Gastrocnemius medialis (tissue), 4 donors: ENCODE results near the gene PALLD. TPM values are rescaled to one million over a fixed set of nuclear protein-coding genes. Genes with fewer than 3 reads are reported as not detected.

ENCODE experiments used
- ATAC-seq, 2 donors: fragments of 150-250 bp; one replicate each; pipeline ENCODE4 v1.9.1; 2016
- DNase-seq, 2 donors: peaks; one replicate each; pipeline ENCODE4 v3.0.0-alpha.2; 2019
- H3K27ac ChIP-seq, 4 donors: fragments of 200-600 bp; sonication (generic); 1 replicate in 1 of 4; 2 replicates in 3 of 4; pipeline ENCODE4 v1.5.1; 2016 to 2018; ENCODE audit warnings: mild to moderate bottlenecking in 2 of 4, moderate library complexity in 1 of 4
- H3K27me3 ChIP-seq, 3 donors: fragments of 200-600 bp; sonication (generic) in 2 of 3; 1 replicate in 1 of 3; 2 replicates in 2 of 3; pipeline versions ENCODE4 v1.5.1 to v1.6.0; 2016 to 2019; ENCODE audit warnings: mild to moderate bottlenecking in 1 of 3, moderate library complexity in 1 of 3
- H3K36me3 ChIP-seq, 2 donors: fragments of 200-600 bp; sonication (generic) in 1 of 2; one replicate each; pipeline ENCODE4 v1.5.1; 2017 to 2018
- H3K4me1 ChIP-seq, 2 donors: fragments of 200-600 bp; sonication (generic) in 1 of 2; one replicate each; pipeline ENCODE4 v1.5.1; 2016 to 2017; ENCODE audit warnings: mild to moderate bottlenecking in 2 of 2
- H3K4me3 ChIP-seq, 4 donors: fragments of 200-600 bp; sonication (generic) in 3 of 4; 1 replicate in 1 of 4; 2 replicates in 3 of 4; pipeline ENCODE4 v1.5.1; 2016 to 2019; ENCODE audit warnings: mild to moderate bottlenecking in 2 of 4
- H3K9me3 ChIP-seq, 3 donors: fragments of 200-600 bp; sonication (generic) in 2 of 3; 1 replicate in 1 of 3; 2 replicates in 2 of 3; pipeline ENCODE4 v1.5.1; 2016 to 2019
- POLR2A ChIP-seq, 2 donors: fragments of 450-650 bp; IDR thresholded peaks; one replicate each; pipeline ENCODE4 v1.6.1; 2017; ENCODE audit warnings: antibody characterized with exemption in 2 of 2, mild to moderate bottlenecking in 2 of 2, moderate library complexity in 2 of 2
- in situ Hi-C, 4 donors: fragments of 200-750 bp; cut with MboI; loops; one replicate each; pipeline versions ENCODE4 v1.15.0 to v1.8.0; 2017; ENCODE audit warnings: low sequenced_read_pairs in 4 of 4
- intact Hi-C: fragments of 100-400 bp; cut with DNase I; formaldehyde crosslinking; loops from one replicate; pipeline ENCODE4 v1.15.1; 2023; ENCODE audit warnings: low total_unique reads
- total RNA-seq, 4 donors: library from RNA; depleted of rRNA; stranded (reverse); fragments of >200 nt; gene quantifications; one replicate each; pipeline versions ENCODE4 v1.1.0 to v1.2.3, GENCODE V29; 2016
- TF ChIP-seq, protein P1 (sequence below), 5 experiments: fragments of 450-650 bp in 3 of 5; fragments of 200-600 bp in 2 of 5; sonication (generic) in 2 of 5; IDR thresholded peaks in 4 of 5; conservative IDR thresholded peaks in 1 of 5; 1 replicate in 4 of 5; 2 replicates in 1 of 5; pipeline ENCODE4 v1.5.1; 2016 to 2019; ENCODE audit warnings: antibody characterized with exemption in 5 of 5, mild to moderate bottlenecking in 3 of 5, moderate library complexity in 3 of 5

Gene PALLD
- total RNA-seq, 4 donors from 2014 or later, result 165 to 439 (median 319) TPM

DNA sequence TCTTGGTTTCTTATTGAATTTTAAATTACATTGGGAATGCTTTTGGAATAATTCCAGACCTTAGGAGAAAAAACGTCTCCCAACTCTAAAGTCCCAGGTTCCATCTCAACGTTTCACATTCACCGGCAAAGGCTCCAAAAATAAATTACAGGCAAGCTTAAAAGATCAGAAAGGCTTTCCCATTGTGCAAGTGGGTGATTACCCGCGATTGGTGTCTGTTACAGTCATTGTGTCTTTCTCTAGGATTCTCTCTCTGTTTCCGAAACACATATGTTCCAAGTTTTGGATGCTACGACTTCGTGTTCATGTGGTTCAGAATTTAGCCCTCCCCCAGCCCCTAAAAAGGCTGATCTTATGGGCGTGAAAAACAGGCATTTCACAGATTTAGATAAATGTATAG lies 41.8 kb downstream of the PALLD start:
- H3K9me3 ChIP-seq, result no peaks in the 10 kb centered on the region
- in situ Hi-C loops, result no loop called here
- DNase-seq (no peak), ATAC-seq (no peak)
- peaks cover 15 to 24% of the 10 kb centered on the region in 2 donors for H3K4me1 ChIP-seq
- H3K36me3 ChIP-seq, result no peaks in the 10 kb centered on the region
- peak overlapping the region in 3 of 4 donors; percentile 17 to 64 (median 54) for H3K27ac ChIP-seq
- no peaks in the 10 kb centered on the region for H3K27me3 ChIP-seq
- peak overlapping the region in 1 of 4 donors; percentile 9 for H3K4me3 ChIP-seq
- no peak for TF ChIP-seq POLR2A (IDR thresholded peaks at IDR 0.05)
- TF ChIP-seq, protein P1, sequence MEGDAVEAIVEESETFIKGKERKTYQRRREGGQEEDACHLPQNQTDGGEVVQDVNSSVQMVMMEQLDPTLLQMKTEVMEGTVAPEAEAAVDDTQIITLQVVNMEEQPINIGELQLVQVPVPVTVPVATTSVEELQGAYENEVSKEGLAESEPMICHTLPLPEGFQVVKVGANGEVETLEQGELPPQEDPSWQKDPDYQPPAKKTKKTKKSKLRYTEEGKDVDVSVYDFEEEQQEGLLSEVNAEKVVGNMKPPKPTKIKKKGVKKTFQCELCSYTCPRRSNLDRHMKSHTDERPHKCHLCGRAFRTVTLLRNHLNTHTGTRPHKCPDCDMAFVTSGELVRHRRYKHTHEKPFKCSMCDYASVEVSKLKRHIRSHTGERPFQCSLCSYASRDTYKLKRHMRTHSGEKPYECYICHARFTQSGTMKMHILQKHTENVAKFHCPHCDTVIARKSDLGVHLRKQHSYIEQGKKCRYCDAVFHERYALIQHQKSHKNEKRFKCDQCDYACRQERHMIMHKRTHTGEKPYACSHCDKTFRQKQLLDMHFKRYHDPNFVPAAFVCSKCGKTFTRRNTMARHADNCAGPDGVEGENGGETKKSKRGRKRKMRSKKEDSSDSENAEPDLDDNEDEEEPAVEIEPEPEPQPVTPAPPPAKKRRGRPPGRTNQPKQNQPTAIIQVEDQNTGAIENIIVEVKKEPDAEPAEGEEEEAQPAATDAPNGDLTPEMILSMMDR (IDR thresholded peaks at IDR 0.05 in 4 of 5, conservative IDR thresholded peaks at IDR 0.05 in 1 of 5), result no peak
- intact Hi-C loops, result no loop called here

DNA sequence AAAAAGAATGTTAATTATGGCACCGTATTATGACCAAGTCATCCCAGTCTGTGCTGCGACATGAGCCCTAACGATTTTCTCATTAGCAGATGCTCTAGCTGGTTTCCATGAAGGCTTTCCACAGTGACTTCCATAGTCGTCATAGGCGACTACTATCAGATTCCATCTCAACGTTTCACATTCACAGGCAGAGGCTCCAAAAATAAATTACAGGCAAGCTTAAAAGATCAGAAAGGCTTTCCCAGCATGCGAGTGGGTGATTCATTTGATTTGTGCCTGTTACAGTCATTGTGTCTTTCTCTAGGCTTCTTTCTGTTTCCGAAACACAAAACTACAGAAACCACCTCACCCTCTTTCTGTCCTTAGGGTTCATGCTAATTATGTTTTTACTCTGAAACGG lies 43.2 kb downstream of the PALLD start:
- H3K27ac ChIP-seq, result peak overlapping the region; percentile 47 to 77 (median 62)

DNA sequence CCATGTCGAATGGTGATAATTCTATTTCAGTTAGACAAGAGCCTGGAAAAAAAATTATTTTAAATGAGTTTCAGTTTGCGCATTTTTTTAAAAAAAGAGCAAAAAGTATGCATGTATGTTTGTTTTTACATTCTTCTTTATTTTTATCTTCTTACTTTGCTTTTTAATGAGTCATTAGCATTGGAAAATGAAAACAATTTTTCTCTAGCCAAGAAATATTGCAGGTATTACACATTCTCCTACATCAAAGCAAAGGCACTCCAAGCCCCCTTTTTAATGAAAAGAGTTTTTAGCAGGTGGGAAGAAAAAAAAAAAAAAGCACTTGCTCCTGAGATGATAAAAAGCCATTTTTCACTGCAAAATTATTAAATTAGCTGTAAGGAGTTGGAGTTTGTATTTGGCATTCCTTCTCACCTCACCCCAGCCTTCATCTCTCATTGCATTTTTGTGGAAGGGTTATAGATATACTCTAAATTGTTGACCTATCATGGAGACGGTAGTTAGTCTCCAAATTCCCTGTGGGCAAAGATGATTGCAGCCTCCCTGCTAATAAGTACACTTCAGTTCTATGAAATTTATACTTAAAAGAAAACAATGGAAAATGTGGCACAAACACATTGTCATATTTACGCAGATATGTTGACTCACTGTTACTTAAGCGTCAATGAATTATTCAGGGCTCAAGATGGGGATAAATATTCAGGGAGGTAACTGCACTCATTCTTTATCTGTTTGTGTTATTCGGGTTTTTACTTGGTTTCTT lies 43.8 kb downstream of the PALLD start:
- no peak for ATAC-seq
- DNase-seq, result no peak
- intact Hi-C loops (no loop called here), in situ Hi-C loops (no loop called here)
- TF ChIP-seq, protein P1 (IDR thresholded peaks at IDR 0.05 in 4 of 5, conservative IDR thresholded peaks at IDR 0.05 in 1 of 5), result no peak
- no peak for TF ChIP-seq POLR2A (IDR thresholded peaks at IDR 0.05)
- Histone ChIP-seq H3K27ac (peak overlapping the region; percentile 47 to 77 (median 62)), H3K9me3 (no peaks in the 10 kb centered on the region), H3K4me3 (peak overlapping the region; percentile 14 to 40 (median 35)), H3K4me1 (peaks cover 20 to 26% of the 10 kb centered on the region in 2 donors), H3K27me3 (no peaks in the 10 kb centered on the region), H3K36me3 (no peaks in the 10 kb centered on the region)

More for the DNA sequence above, 43.2 kb downstream of the PALLD start:
- intact Hi-C loops, result no loop called here
- Histone ChIP-seq H3K4me1 (peaks cover 21 to 32% of the 10 kb centered on the region in 2 donors), H3K9me3 (no peaks in the 10 kb centered on the region), H3K36me3 (no peaks in the 10 kb centered on the region), H3K27me3 (no peaks in the 10 kb centered on the region), H3K4me3 (peak overlapping the region; percentile 14 to 40 (median 35))
- in situ Hi-C loops, result no loop called here
- TF ChIP-seq, protein P1 (IDR thresholded peaks at IDR 0.05 in 4 of 5, conservative IDR thresholded peaks at IDR 0.05 in 1 of 5), result no peak
- TF ChIP-seq POLR2A (IDR thresholded peaks at IDR 0.05), result no peak
- DNase-seq (no peak), ATAC-seq (peak; percentile 96)

DNA sequence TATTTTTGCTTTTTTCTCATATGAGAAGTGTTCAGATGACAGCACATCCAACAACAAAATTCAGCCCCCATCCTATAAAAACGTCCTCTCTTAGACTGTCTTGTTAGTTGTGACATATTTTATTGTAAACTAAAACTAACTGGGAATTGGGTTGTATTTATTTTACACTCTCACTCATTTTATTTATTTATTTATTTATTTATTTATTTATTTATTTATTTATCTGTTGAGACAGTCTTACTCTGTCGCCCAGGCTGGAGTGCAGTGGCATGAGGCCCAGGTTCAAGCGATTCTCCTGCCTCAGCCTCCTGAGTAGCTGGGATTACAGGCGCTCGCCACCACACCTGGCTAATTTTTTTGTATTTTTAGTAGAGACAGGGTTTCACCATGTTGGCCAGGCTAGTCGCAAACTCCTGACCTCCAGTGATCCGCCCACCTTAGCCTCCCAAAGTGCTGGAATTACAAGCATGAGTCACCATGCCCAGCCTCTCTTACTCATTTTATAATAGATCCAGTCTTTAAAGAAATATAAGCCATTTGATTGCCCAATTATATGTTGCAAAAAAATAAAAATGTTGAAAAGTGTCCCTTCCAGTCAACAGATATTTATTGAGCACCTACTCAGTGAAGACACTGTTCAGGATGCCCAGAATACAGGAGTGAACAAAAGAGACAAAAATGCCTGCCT lies 44.6 kb downstream of the PALLD start:
- in situ Hi-C loops, result no loop called here
- H3K4me1 ChIP-seq, result peaks cover 14 to 21% of the 10 kb centered on the region in 2 donors
- no peaks in the 10 kb centered on the region for H3K27me3 ChIP-seq
- H3K36me3 ChIP-seq, result no peaks in the 10 kb centered on the region
- intact Hi-C loops, result no loop called here
- DNase-seq (peak in 1 of 2 donors; percentile 28), ATAC-seq (no peak)
- no peak overlapping the region for H3K27ac ChIP-seq
- no peak overlapping the region for H3K4me3 ChIP-seq
- TF ChIP-seq POLR2A (IDR thresholded peaks at IDR 0.05), result no peak
- TF ChIP-seq, protein P1 (IDR thresholded peaks at IDR 0.05 in 4 of 5, conservative IDR thresholded peaks at IDR 0.05 in 1 of 5), result no peak
- H3K9me3 ChIP-seq, result no peaks in the 10 kb centered on the region
